Progenitor cell of endocrine pancreas (in vitro differentiated cells): Measurements from ENCODE around the gene JMJD6. TPM values are rescaled to one million over a fixed set of nuclear protein-coding genes. Genes with fewer than 3 reads are reported as not detected.
A peak's percentile ranks its signal among the peaks of the same experiment; 100 is the strongest.

Experiments
- DNase-seq: peaks from one replicate; pipeline ENCODE4 v3.0.0; 2021; ENCODE audit warnings: low spot score; ENCODE audit not compliant: unreplicated experiment
- H3K27ac Mint-ChIP-seq: 2 replicates; pipeline ENCODE4 v1.8.0; 2021; ENCODE audit warnings: mild to moderate bottlenecking, moderate library complexity, mixed read lengths
- H3K27me3 Mint-ChIP-seq: 2 replicates; pipeline ENCODE4 v1.8.0; 2021; ENCODE audit warnings: mixed read lengths
- H3K36me3 Mint-ChIP-seq: 2 replicates; pipeline ENCODE4 v1.8.0; 2022; ENCODE audit warnings: mixed read lengths; ENCODE audit not compliant: insufficient read depth
- H3K4me1 Mint-ChIP-seq: 2 replicates; pipeline ENCODE4 v1.8.0; 2021; ENCODE audit warnings: low read depth, mixed read lengths
- H3K4me3 Mint-ChIP-seq: 2 replicates; pipeline ENCODE4 v1.8.0; 2021; ENCODE audit warnings: low read depth, mild to moderate bottlenecking, moderate library complexity, mixed read lengths
- H3K9me3 Mint-ChIP-seq: 2 replicates; pipeline ENCODE4 v1.8.0; 2021; ENCODE audit warnings: low read depth, mixed read lengths
- long read RNA-seq: library from polyadenylated mRNA; unstranded; transcript quantifications from one replicate; pipeline ENCODE4 v2.0.0, GENCODE V29; 2020
- total RNA-seq: library from RNA; stranded (reverse); gene quantifications from 2 replicates; pipeline ENCODE4 v1.2.1, GENCODE V29; 2021
- TF ChIP-seq, protein P1 (sequence below): fragments of 200-600 bp; sonication (generic); IDR thresholded peaks from one replicate; pipeline ENCODE4 v1.5.0; 2021; ENCODE audit warnings: antibody characterized with exemption, mild to moderate bottlenecking; ENCODE audit not compliant: unreplicated experiment

JMJD6 gene
- 24.1 and 25.6 TPM in 2 replicates for total RNA-seq
- long read RNA-seq, transcript JMJD6-202 (6 exons, 1,603 nt), result major isoform, 54 of 64 reads
- long read RNA-seq, partial matches to known transcripts, result 0 of 64 reads
- long read RNA-seq, other reads (novel, unspliced or antisense), result 6 of 64 reads

DNA sequence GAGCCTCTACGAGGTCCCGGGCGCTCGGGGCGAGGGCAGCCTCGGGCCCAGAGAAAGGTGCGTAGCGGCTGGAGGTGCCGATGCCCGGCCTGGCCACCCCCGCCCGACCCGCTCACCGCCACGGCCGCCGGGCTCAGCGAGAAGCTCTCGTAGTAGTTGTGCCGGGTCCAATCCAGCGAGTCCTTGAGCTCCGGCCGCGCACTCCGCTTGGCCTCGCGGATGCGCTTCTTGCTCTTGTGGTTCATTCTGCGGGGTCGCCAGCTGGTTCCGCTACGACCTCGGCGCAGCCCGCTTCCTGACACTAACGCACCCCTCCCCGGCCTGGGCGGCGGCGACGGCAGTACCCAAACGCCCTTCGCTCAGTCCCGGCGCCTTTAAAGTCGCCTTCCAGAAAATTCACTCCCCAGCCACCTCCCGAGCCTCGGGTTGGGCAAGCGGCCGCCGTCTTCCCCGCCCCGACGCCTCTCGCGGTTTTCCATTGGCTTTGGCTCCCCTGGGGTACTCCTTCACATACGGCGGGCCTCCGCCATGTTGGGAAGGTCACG lies at the start of gene JMJD6:
JMJD6 (minus strand) TSS at position 376 of the 545 bp plus-strand sequence; CDS start at position 245, 131 bp downstream.
- peaks cover 14% of the 10 kb centered on the region for H3K4me1 Mint-ChIP-seq
- peaks cover 14% of the 10 kb centered on the region for H3K36me3 Mint-ChIP-seq
- no peaks in the 10 kb centered on the region for H3K9me3 Mint-ChIP-seq
- peak within 1 kb of the TSS; percentile 95 for H3K4me3 Mint-ChIP-seq
- TF ChIP-seq, protein P1, sequence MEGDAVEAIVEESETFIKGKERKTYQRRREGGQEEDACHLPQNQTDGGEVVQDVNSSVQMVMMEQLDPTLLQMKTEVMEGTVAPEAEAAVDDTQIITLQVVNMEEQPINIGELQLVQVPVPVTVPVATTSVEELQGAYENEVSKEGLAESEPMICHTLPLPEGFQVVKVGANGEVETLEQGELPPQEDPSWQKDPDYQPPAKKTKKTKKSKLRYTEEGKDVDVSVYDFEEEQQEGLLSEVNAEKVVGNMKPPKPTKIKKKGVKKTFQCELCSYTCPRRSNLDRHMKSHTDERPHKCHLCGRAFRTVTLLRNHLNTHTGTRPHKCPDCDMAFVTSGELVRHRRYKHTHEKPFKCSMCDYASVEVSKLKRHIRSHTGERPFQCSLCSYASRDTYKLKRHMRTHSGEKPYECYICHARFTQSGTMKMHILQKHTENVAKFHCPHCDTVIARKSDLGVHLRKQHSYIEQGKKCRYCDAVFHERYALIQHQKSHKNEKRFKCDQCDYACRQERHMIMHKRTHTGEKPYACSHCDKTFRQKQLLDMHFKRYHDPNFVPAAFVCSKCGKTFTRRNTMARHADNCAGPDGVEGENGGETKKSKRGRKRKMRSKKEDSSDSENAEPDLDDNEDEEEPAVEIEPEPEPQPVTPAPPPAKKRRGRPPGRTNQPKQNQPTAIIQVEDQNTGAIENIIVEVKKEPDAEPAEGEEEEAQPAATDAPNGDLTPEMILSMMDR, result no peak
- H3K27me3 Mint-ChIP-seq, result no peaks in the 10 kb centered on the region
- H3K27ac Mint-ChIP-seq, result peak within 1 kb of the TSS; percentile 98
- peak; percentile 83 for DNase-seq

GRCh38 chr17:76775021-76775600 lies 48.7 kb upstream of the JMJD6 start:
- TF ChIP-seq, protein P1, result no peak
- no peaks in the 10 kb centered on the region for H3K9me3 Mint-ChIP-seq
- peaks cover 32% of the 10 kb centered on the region for H3K36me3 Mint-ChIP-seq
- no peak overlapping the region for H3K4me3 Mint-ChIP-seq
- peak overlapping the region; percentile 55 for H3K27ac Mint-ChIP-seq
- DNase-seq, result no peak
- H3K27me3 Mint-ChIP-seq, result no peaks in the 10 kb centered on the region
- H3K4me1 Mint-ChIP-seq, result no peaks in the 10 kb centered on the region

GRCh38 chr17:76772842-76773525 lies 46.6 kb upstream of the JMJD6 start:
- Mint-ChIP-seq H3K9me3 (no peaks in the 10 kb centered on the region), H3K27ac (no peak overlapping the region), H3K27me3 (no peaks in the 10 kb centered on the region)

DNA sequence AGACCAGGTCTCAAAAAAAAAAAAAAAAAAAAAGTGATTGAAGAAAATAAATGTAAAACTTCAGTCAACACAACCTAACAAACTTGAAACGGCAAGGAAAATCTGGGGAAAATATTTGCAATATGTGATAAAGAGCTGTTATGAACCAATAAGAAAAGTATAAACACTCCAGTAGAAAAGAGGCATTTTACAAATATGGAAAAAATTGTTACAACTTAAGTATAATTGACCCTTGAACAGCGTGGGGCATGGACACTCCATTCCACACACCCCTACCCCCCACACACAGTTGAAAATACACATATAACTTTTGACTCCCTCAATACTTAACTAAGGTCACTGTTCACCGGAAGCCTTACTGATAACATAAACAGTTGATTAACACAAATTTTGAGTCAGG lies 32.2 kb upstream of the JMJD6 start:
- Mint-ChIP-seq H3K27me3 (no peaks in the 10 kb centered on the region), H3K36me3 (peaks cover 38% of the 10 kb centered on the region), H3K27ac (no peak overlapping the region)

More at GRCh38 chr17:76772842-76773525, 46.6 kb upstream of the JMJD6 start:
- no peak for DNase-seq
- no peaks in the 10 kb centered on the region for H3K4me1 Mint-ChIP-seq
- H3K36me3 Mint-ChIP-seq, result peaks cover 31% of the 10 kb centered on the region
- H3K4me3 Mint-ChIP-seq, result no peak overlapping the region
- TF ChIP-seq, protein P1, result no peak

DNA sequence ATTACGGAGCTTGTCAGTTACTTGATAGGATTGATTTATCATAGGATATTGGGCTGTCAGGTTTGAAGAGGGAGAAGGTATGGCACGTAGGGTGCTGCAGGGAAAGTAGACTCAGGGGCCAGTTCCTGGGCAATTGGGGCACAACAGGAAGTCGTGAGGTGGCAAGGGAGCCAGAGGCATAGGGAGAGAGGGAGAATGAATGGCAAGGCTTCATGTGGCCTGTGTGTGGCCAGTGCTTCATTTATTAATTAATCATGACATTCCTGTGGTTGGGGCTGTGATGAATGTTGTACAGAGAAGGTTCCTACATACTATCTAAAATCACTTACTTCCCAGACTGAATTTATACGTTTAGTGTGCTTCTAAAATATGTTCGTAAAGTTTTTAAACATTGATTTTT lies 30.9 kb upstream of the JMJD6 start:
- Mint-ChIP-seq H3K4me1 (peaks cover 1% of the 10 kb centered on the region), H3K4me3 (no peak overlapping the region), H3K36me3 (peaks cover 36% of the 10 kb centered on the region), H3K9me3 (peaks cover 10% of the 10 kb centered on the region), H3K27ac (no peak overlapping the region), H3K27me3 (no peaks in the 10 kb centered on the region)
- TF ChIP-seq, protein P1, result no peak
- DNase-seq, result no peak

More for the DNA sequence above, 32.2 kb upstream of the JMJD6 start:
- Mint-ChIP-seq H3K4me3 (no peak overlapping the region), H3K9me3 (peaks cover 14% of the 10 kb centered on the region), H3K4me1 (peaks cover 3% of the 10 kb centered on the region)
- TF ChIP-seq, protein P1, result no peak
- DNase-seq, result no peak
